GDM1 (cell line): ENCODE results near the gene KRTAP19-3.
"Not testable (repeated sequence)": the region's sequence is repeated elsewhere in the genome, so short reads cannot be mapped to it uniquely, and the experiment has no call there.

ENCODE experiments used
- DNase-seq: peaks from one replicate; lab custom pipeline; 2025; lab: John Stamatoyannopoulos, UW

KRTAP19-3 gene

GRCh38 chr21:30491963-30492428, at the start of gene KRTAP19-3:
TSS of gene KRTAP19-3 (minus strand) at chr21:30492013. CDS start at chr21:30491957, 56 bp downstream.
- DNase-seq, result no peak

GRCh38 chr21:30518876-30519275, 27.1 kb upstream of the KRTAP19-3 start:
- no peak for DNase-seq

- no peak for DNase-seq
Measured at GRCh38 chr21:30515681-30516080, 23.9 kb upstream of the KRTAP19-3 start.

GRCh38 chr21:30505621-30506205, 13.9 kb upstream of the KRTAP19-3 start:
- DNase-seq, result not testable (repeated sequence)

GRCh38 chr21:30502041-30502440, 10.2 kb upstream of the KRTAP19-3 start, which contains the start of gene KRTAP19-5:
TSS of gene KRTAP19-5 (minus strand) at chr21:30502141. CDS start at chr21:30502090, 51 bp downstream.
- DNase-seq, result no peak

GRCh38 chr21:30497065-30497464, 5.3 kb upstream of the KRTAP19-3 start, which contains the start of gene KRTAP19-4:
TSS of gene KRTAP19-4 (minus strand) at chr21:30497165. CDS start at chr21:30497110, 55 bp downstream.
- DNase-seq, result no peak

- DNase-seq, result no peak
Measured at GRCh38 chr21:30487336-30487735, 4.5 kb downstream of the KRTAP19-3 start, which contains the start of gene KRTAP19-2. TSS of gene KRTAP19-2 (minus strand) at chr21:30487436. CDS start at chr21:30487348, 88 bp downstream.

- DNase-seq, result no peak
Measured at GRCh38 chr21:30486180-30486579, 5.6 kb downstream of the KRTAP19-3 start.

GRCh38 chr21:30482130-30482529, 9.7 kb downstream of the KRTAP19-3 start:
- DNase-seq, result no peak

GRCh38 chr21:30480145-30480544, 11.7 kb downstream of the KRTAP19-3 start, which contains the start of gene KRTAP19-1:
TSS of gene KRTAP19-1 (minus strand) at chr21:30480367. CDS start at chr21:30480317, 50 bp downstream.
- DNase-seq, result no peak

GRCh38 chr21:30479259-30479658, 12.6 kb downstream of the KRTAP19-3 start:
- no peak for DNase-seq

- DNase-seq, result no peak
Measured at GRCh38 chr21:30478004-30478403, 13.8 kb downstream of the KRTAP19-3 start.

- no peak for DNase-seq
Measured at GRCh38 chr21:30468900-30469714, 22.7 kb downstream of the KRTAP19-3 start.

- no peak for DNase-seq
Measured at GRCh38 chr21:30463713-30464112, 28.1 kb downstream of the KRTAP19-3 start.

- no peak for DNase-seq
Measured at GRCh38 chr21:30448514-30448913, 43.3 kb downstream of the KRTAP19-3 start.

- DNase-seq, result no peak
Measured at GRCh38 chr21:30447056-30447455, 44.8 kb downstream of the KRTAP19-3 start.

GRCh38 chr21:30444204-30444603, 47.6 kb downstream of the KRTAP19-3 start:
- no peak for DNase-seq

- DNase-seq, result no peak
Measured at GRCh38 chr21:30443226-30443625, 48.6 kb downstream of the KRTAP19-3 start.
